Measurements from ENCODE around the gene LRRC8D. TPM values are rescaled to one million over a fixed set of nuclear protein-coding genes. Genes with fewer than 3 reads are reported as not detected.
"Not testable (repeated sequence)": the region's sequence is repeated elsewhere in the genome, so short reads cannot be mapped to it uniquely, and the experiment has no call there.

Gene LRRC8D
- total RNA-seq, 1 experiment from 2014 or later: 19.6 TPM

DNA sequence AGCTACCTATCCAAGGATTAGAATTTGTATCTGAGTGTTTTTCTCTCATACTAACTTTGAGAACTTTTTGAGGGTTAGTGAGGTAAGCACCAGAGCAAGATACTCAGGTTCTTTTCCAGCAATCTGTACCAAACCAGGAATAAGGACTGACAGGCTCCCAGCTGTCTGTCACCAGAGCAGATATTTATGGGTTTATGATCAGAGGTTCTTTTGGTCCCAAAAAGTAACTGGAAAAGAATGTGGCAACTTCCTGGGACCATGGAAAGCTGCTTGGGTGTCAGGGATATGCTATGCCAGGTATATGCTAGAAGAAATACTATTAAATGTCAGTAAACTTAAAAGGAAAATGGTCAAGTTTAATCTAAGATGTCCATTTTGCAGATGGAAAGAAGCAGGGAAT lies 98.3 kb downstream of the LRRC8D start:
- Histone ChIP-seq H4K20me1 (ENCODE audit: low read length) (no peaks in the 10 kb centered on the region), H3K27me3 (ENCODE audit: low read length) (no peaks in the 10 kb centered on the region), H3K9ac (ENCODE audit: low read length) (no peak overlapping the region), H3K9me2 (replicated peaks; ENCODE audit: low read length) (no peaks in the 10 kb centered on the region), H3K4me1 (ENCODE audit: insufficient read depth, low read length) (peaks cover 13% of the 10 kb centered on the region), H3K36me3 (ENCODE audit: low read depth, low read length) (peaks cover 9% of the 10 kb centered on the region; the same call in 1 of the 2 replicates), H3F3A (ENCODE audit: low read length, unreplicated experiment) (no peaks in the 10 kb centered on the region), H3K79me2 (ENCODE audit: low read length) (no peaks in the 10 kb centered on the region), H3K4me2 (ENCODE audit: low read length) (peak overlapping the region; percentile 2; the same call in 1 of the 2 replicates), H2AFZ (ENCODE audit: low read length) (no peak overlapping the region), H3K27ac (ENCODE audit: low read length) (no peak overlapping the region), H3K9me3 (ENCODE audit: low read length) (no peaks in the 10 kb centered on the region), H3K4me3 (ENCODE audit: low read length) (no peak overlapping the region)
- CTCF ChIA-PET: no interaction called here
- BruUV-seq (replicated peaks): no TSS peak
- TF ChIP-seq, protein P1, sequence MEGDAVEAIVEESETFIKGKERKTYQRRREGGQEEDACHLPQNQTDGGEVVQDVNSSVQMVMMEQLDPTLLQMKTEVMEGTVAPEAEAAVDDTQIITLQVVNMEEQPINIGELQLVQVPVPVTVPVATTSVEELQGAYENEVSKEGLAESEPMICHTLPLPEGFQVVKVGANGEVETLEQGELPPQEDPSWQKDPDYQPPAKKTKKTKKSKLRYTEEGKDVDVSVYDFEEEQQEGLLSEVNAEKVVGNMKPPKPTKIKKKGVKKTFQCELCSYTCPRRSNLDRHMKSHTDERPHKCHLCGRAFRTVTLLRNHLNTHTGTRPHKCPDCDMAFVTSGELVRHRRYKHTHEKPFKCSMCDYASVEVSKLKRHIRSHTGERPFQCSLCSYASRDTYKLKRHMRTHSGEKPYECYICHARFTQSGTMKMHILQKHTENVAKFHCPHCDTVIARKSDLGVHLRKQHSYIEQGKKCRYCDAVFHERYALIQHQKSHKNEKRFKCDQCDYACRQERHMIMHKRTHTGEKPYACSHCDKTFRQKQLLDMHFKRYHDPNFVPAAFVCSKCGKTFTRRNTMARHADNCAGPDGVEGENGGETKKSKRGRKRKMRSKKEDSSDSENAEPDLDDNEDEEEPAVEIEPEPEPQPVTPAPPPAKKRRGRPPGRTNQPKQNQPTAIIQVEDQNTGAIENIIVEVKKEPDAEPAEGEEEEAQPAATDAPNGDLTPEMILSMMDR (conservative IDR thresholded peaks at IDR 0.05; ENCODE audit: low read depth, low read length): no peak
- TF ChIP-seq EZH2phosphoT487 (IDR thresholded peaks at IDR 0.05; ENCODE audit: borderline replicate concordance, low read length) (no peak), EZH2 (IDR thresholded peaks at IDR 0.05; ENCODE audit: low read length, unreplicated experiment) (no peak)
- POLR2A ChIA-PET (ENCODE audit: unreplicated experiment): interaction anchor here (0.5 to 0.7 kb wide), 2 partner anchors 12 to 35 kb away, joined by 4 to 5 read pairs; no protein-coding TSS in a partner anchor
- ATAC-seq (no peak), DNase-seq (no peak)
- intact Hi-C loops (cut with micrococcal nuclease): no loop called here

- ATAC-seq (no peak), DNase-seq (no peak)
- peaks cover 13% of the 10 kb centered on the region for H3K4me1 ChIP-seq (ENCODE audit: insufficient read depth, low read length)
- POLR2A ChIA-PET (ENCODE audit: unreplicated experiment): no interaction called here
- no peaks in the 10 kb centered on the region for H3F3A ChIP-seq (ENCODE audit: low read length, unreplicated experiment)
- H3K79me2 ChIP-seq (ENCODE audit: low read length): no peaks in the 10 kb centered on the region
- H3K4me2 ChIP-seq (ENCODE audit: low read length): no peak overlapping the region
- H3K9me2 ChIP-seq (replicated peaks; ENCODE audit: low read length): no peaks in the 10 kb centered on the region
- intact Hi-C loops (cut with micrococcal nuclease): no loop called here
- BruUV-seq (replicated peaks): no TSS peak
- no peak overlapping the region for H3K4me3 ChIP-seq (ENCODE audit: low read length)
- no peaks in the 10 kb centered on the region for H3K27me3 ChIP-seq (ENCODE audit: low read length)
- TF ChIP-seq, protein P1 (conservative IDR thresholded peaks at IDR 0.05; ENCODE audit: low read depth, low read length): no peak
- no peak for TF ChIP-seq EZH2phosphoT487 (IDR thresholded peaks at IDR 0.05; ENCODE audit: borderline replicate concordance, low read length)
- TF ChIP-seq EZH2 (IDR thresholded peaks at IDR 0.05; ENCODE audit: low read length, unreplicated experiment): no peak
- no peaks in the 10 kb centered on the region for H3K9me3 ChIP-seq (ENCODE audit: low read length)
- no peak overlapping the region for H3K27ac ChIP-seq (ENCODE audit: low read length)
- no peak overlapping the region for H2AFZ ChIP-seq (ENCODE audit: low read length)
- CTCF ChIA-PET: no interaction called here
- H3K36me3 ChIP-seq (ENCODE audit: low read depth, low read length): peaks cover 9% of the 10 kb centered on the region; the same call in 1 of the 2 replicates
- H4K20me1 ChIP-seq (ENCODE audit: low read length): no peaks in the 10 kb centered on the region
- H3K9ac ChIP-seq (ENCODE audit: low read length): no peak overlapping the region
These were observed 102.1 kb downstream of the LRRC8D start for GRCh38 chr1:89922911-89923310.

DNA sequence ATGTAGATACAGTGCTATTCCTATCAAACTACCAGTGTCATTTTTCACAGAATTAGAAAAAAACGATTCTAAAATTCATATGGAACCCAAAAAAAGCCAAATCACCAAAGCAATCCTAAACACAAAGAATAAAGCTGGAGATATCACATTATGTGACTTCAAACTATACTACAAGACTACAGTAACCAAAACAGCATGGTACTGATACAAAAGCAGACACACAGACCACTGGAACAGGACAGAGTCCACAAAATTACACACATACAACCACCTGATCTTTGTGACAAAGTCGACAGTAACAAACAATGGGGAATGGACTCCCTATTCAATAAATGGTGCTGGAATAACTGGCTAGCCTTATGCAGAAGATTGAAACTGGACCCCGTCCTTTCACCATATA lies 102.7 kb downstream of the LRRC8D start:
- peaks cover 9% of the 10 kb centered on the region; the same call in 1 of the 2 replicates for H3K36me3 ChIP-seq (ENCODE audit: low read depth, low read length)
- H3K9ac ChIP-seq (ENCODE audit: low read length): no peak overlapping the region
- H4K20me1 ChIP-seq (ENCODE audit: low read length): no peaks in the 10 kb centered on the region
- no TSS peak for BruUV-seq (replicated peaks)
- intact Hi-C loops (cut with micrococcal nuclease): no loop called here
- no peak overlapping the region for H3K4me3 ChIP-seq (ENCODE audit: low read length)
- no peaks in the 10 kb centered on the region for H3K9me2 ChIP-seq (replicated peaks; ENCODE audit: low read length)
- no peaks in the 10 kb centered on the region for H3K27me3 ChIP-seq (ENCODE audit: low read length)
- ATAC-seq (no peak), DNase-seq (no peak)
- peaks cover 8% of the 10 kb centered on the region for H3K4me1 ChIP-seq (ENCODE audit: insufficient read depth, low read length)
- ChIA-PET POLR2A (ENCODE audit: unreplicated experiment) (no interaction called here), CTCF (no interaction called here)
- no peaks in the 10 kb centered on the region for H3F3A ChIP-seq (ENCODE audit: low read length, unreplicated experiment)
- TF ChIP-seq EZH2 (IDR thresholded peaks at IDR 0.05; ENCODE audit: low read length, unreplicated experiment) (no peak), EZH2phosphoT487 (IDR thresholded peaks at IDR 0.05; ENCODE audit: borderline replicate concordance, low read length) (no peak)
- TF ChIP-seq, protein P1 (conservative IDR thresholded peaks at IDR 0.05; ENCODE audit: low read depth, low read length): no peak
- H3K27ac ChIP-seq (ENCODE audit: low read length): no peak overlapping the region
- H2AFZ ChIP-seq (ENCODE audit: low read length): no peak overlapping the region
- no peaks in the 10 kb centered on the region for H3K79me2 ChIP-seq (ENCODE audit: low read length)
- H3K9me3 ChIP-seq (ENCODE audit: low read length): no peaks in the 10 kb centered on the region
- no peak overlapping the region for H3K4me2 ChIP-seq (ENCODE audit: low read length)

- intact Hi-C loops (cut with micrococcal nuclease); ATAC-seq; H4K20me1 ChIP-seq (ENCODE audit: low read length); H3K9ac ChIP-seq (ENCODE audit: low read length); H2AFZ ChIP-seq (ENCODE audit: low read length); H3F3A ChIP-seq (ENCODE audit: low read length, unreplicated experiment); DNase-seq; H3K4me1 ChIP-seq (ENCODE audit: insufficient read depth, low read length); H3K79me2 ChIP-seq (ENCODE audit: low read length); POLR2A ChIA-PET (ENCODE audit: unreplicated experiment); H3K27ac ChIP-seq (ENCODE audit: low read length); CTCF ChIA-PET; BruUV-seq (replicated peaks); H3K9me3 ChIP-seq (ENCODE audit: low read length); H3K36me3 ChIP-seq (ENCODE audit: low read depth, low read length); H3K4me2 ChIP-seq (ENCODE audit: low read length); H3K4me3 ChIP-seq (ENCODE audit: low read length); H3K9me2 ChIP-seq (replicated peaks; ENCODE audit: low read length); H3K27me3 ChIP-seq (ENCODE audit: low read length): not testable (repeated sequence)
These were observed 103.2 kb downstream of the LRRC8D start for GRCh38 chr1:89924075-89924474.
